K562 (cell line): ENCODE results near the gene G6PC1. TPM values are rescaled to one million over a fixed set of nuclear protein-coding genes. Genes with fewer than 3 reads are reported as not detected.

ENCODE experiments used
- ATAC-seq: fragments of 200-7000 bp; cut with Tn5 transposase; 3 replicates; pipeline ENCODE4 v1.9.1; 2020; ENCODE audit warnings: moderate library complexity
- BruUV-seq: library from RNA; stranded (reverse); fragments of 400-500 nt; replicated peaks from 2 replicates; lab custom pipeline; 2021; lab: Mats Ljungman, UMichigan
- CTCF ChIA-PET: fragments of 300-600 bp; formaldehyde crosslinking; extraction: SDS; loops from one replicate; lab custom pipeline; 2021; ENCODE audit warnings: low intra/inter-chr PET ratio; lab: Yijun Ruan, JAX
- POLR2A ChIA-PET: fragments of 300-600, 350-650 bp; sonication (Branson Sonifier 250); formaldehyde crosslinking; extraction: SDS; loops from one replicate; lab custom pipeline; 2021; ENCODE audit warnings: antibody characterized with exemption, inconsistent platforms; lab: Yijun Ruan, JAX
- DNase-seq, 4 experiments: peaks; one replicate each; pipeline versions ENCODE4 v3.0.0 to v3.0.0-alpha.2; 2011 to 2018; ENCODE audit warnings: low spot score in 3 of 4, mixed read lengths in 3 of 4; ENCODE audit errors: extremely low read depth in 1 of 4
- FAIRE-seq: peaks from 2 replicates; lab custom pipeline; 2011; peaks lifted over from hg19 to GRCh38; lab: Jason Lieb, UNC
- H2AFZ ChIP-seq: 2 replicates; pipeline ENCODE4 v1.6.0; 2011; ENCODE audit warnings: low read depth, low read length, control low read depth, inconsistent platforms
- H3K27ac ChIP-seq: fragments of 200-600 bp; 3 replicates; pipeline ENCODE4 v1.8.0; 2011; ENCODE audit warnings: low read depth, mild to moderate bottlenecking, control low read depth, inconsistent platforms, low read length, moderate library complexity, mixed read lengths; ENCODE audit errors: extremely low read depth
- H3K27me3 ChIP-seq, 2 experiments: fragments of 300-600 bp in 1 of 2; 2 replicates in 1 of 2; 3 replicates in 1 of 2; pipeline versions ENCODE4 v1.6.0 to v1.8.0; 2011; ENCODE audit warnings: inconsistent platforms in 2 of 2, low read length in 2 of 2, mild to moderate bottlenecking in 1 of 2, mixed read lengths in 1 of 2, moderate library complexity in 1 of 2; ENCODE audit not compliant: control insufficient read depth in 2 of 2, insufficient read depth in 2 of 2
- H3K36me3 ChIP-seq: fragments of 300-600 bp; 3 replicates; pipeline ENCODE4 v1.8.0; 2011; ENCODE audit warnings: mild to moderate bottlenecking, low read length, inconsistent platforms; ENCODE audit not compliant: control insufficient read depth, insufficient read depth
- H3K4me1 ChIP-seq, 2 experiments: fragments of 200-600 bp in 1 of 2; replicated peaks in 1 of 2; 2 replicates in 1 of 2; 3 replicates in 1 of 2; pipeline versions ENCODE4 v1.5.1 to v1.8.0; 2011; ENCODE audit warnings: inconsistent platforms in 2 of 2, low read length in 2 of 2, mild to moderate bottlenecking in 1 of 2, mixed read lengths in 1 of 2, moderate library complexity in 1 of 2; ENCODE audit not compliant: control insufficient read depth in 2 of 2, insufficient read depth in 2 of 2
- H3K4me2 ChIP-seq: 2 replicates; pipeline ENCODE4 v1.6.1; 2011; ENCODE audit warnings: low read length, control low read depth, inconsistent platforms, mixed read lengths; ENCODE audit not compliant: insufficient read depth
- H3K4me3 ChIP-seq: fragments of 200-600 bp; sonication (generic), shearing (Covaris generic); 2 replicates; pipeline ENCODE4 v1.5.1; 2016; ENCODE audit warnings: control low read depth, inconsistent platforms
- H3K79me2 ChIP-seq: fragments of 200-600 bp; 3 replicates; pipeline ENCODE4 v1.8.0; 2011; ENCODE audit warnings: low read length, inconsistent platforms; ENCODE audit not compliant: control insufficient read depth, insufficient read depth
- H3K9ac ChIP-seq, 2 experiments: 2 replicates each; pipeline versions ENCODE4 v1.6.0 to v1.6.1; 2011; ENCODE audit warnings: low read depth in 2 of 2, low read length in 2 of 2, control low read depth in 1 of 2, inconsistent platforms in 1 of 2, mild to moderate bottlenecking in 1 of 2, mixed read lengths in 1 of 2; ENCODE audit not compliant: insufficient read depth in 1 of 2
- H3K9me1 ChIP-seq: one replicate; pipeline ENCODE4 v1.6.0; 2011; ENCODE audit warnings: inconsistent platforms, mild to moderate bottlenecking, low read length, moderate library complexity; ENCODE audit not compliant: control insufficient read depth, insufficient read depth
- H3K9me3 ChIP-seq: replicated peaks from 2 replicates; pipeline ENCODE4 v1.5.1; 2011; ENCODE audit warnings: low read depth, low read length, inconsistent platforms; ENCODE audit not compliant: control insufficient read depth, insufficient read depth
- H4K20me1 ChIP-seq: replicated peaks from 2 replicates; pipeline ENCODE4 v1.6.1; 2011; ENCODE audit warnings: low read length, inconsistent platforms, mixed read lengths; ENCODE audit not compliant: control insufficient read depth, insufficient read depth
- NR2C1 ChIP-seq, 2 experiments: fragments of 450-650 bp; IDR thresholded peaks; 2 replicates each; pipeline ENCODE4 v1.6.1; 2017; ENCODE audit warnings: mild to moderate bottlenecking in 2 of 2, antibody characterized with exemption in 1 of 2, inconsistent platforms in 1 of 2, missing compliant biosample characterization in 1 of 2, missing genetic modification characterization in 1 of 2
- PRMT5 ChIP-seq: sonication (generic); formaldehyde crosslinking; IDR thresholded peaks from 2 replicates; pipeline ENCODE4 v1.5.0; 2020; ENCODE audit warnings: missing genetic modification reagents
- ZBTB7A ChIP-seq: IDR thresholded peaks from 2 replicates; pipeline ENCODE4 v1.6.1; 2011; ENCODE audit warnings: low read depth, mild to moderate bottlenecking, low read length, moderate library complexity, borderline replicate concordance; ENCODE audit not compliant: control insufficient read depth
- ZNF407 ChIP-seq: fragments of 450-650 bp; IDR thresholded peaks from 2 replicates; pipeline ENCODE4 v1.6.1; 2016; ENCODE audit warnings: low read depth
- WGBS: fragments of 100-300 bp; shearing (Covaris generic); methylation state at CpG from one replicate; pipeline ENCODE4 v1.1.6; 2016; ENCODE audit warnings: low coverage, mixed read lengths; ENCODE audit not compliant: insufficient coverage; ENCODE audit errors: missing lambda C conversion rate; 5-methylcytosine and 5-hydroxymethylcytosine counted together
- in situ Hi-C: fragments of 300-500 bp; cut with MboI; formaldehyde crosslinking; loops from 4 replicates; pipeline ENCODE4 v1.15.0; 2018; ENCODE audit warnings: inconsistent platforms, mixed read lengths
- intact Hi-C: fragments of 100-400 bp; cut with micrococcal nuclease; formaldehyde crosslinking; loops from 2 replicates; pipeline ENCODE4 v1.14.2; 2022
- polyA plus RNA-seq, 8 experiments: library from polyadenylated mRNA; depleted of rRNA in 4 of 8; stranded (reverse) in 5 of 8; unstranded in 3 of 8; fragments of >200 nt; fragmentation: Nextera tagmentation in 2 of 8; fragmentation: Illumina TruSeq in 1 of 8; extraction: Ambion mirVana in 2 of 8; extraction: Trizol in 1 of 8; gene quantifications; 2 replicates each; pipeline versions ENCODE4 v1.2.1 to v1.2.3, GENCODE V29; 2011 to 2014; ENCODE audit warnings: inconsistent platforms in 1 of 8, missing spikeins in 1 of 8
- total RNA-seq, 7 experiments: library from RNA; depleted of rRNA in 6 of 7; stranded (reverse); fragments of >200 nt in 6 of 7; fragmentation: Illumina TruSeq in 2 of 7; extraction: Trizol in 2 of 7; gene quantifications; 2 replicates each; pipeline versions ENCODE4 v1.2.1 to v1.2.3, GENCODE V29; 2011 to 2021; ENCODE audit warnings: low replicate concordance in 1 of 7

The G6PC1 gene
- total and polyA plus RNA-seq, 9 of the 15 experiments (the other 6 are each of a cell fraction or from before 2014, with no cell fraction given), result not detected

- Histone ChIP-seq H3K4me2 (no peak overlapping the region), H4K20me1 (no peaks in the 10 kb centered on the region), H3K9me1 (no peaks in the 10 kb centered on the region), H2AFZ (no peak overlapping the region), H3K4me3 (no peak overlapping the region), H3K9me3 (no peaks in the 10 kb centered on the region), H3K27ac (no peak overlapping the region), H3K36me3 (no peaks in the 10 kb centered on the region), H3K4me1 (peaks cover 5 to 13% of the 10 kb centered on the region in 2 experiments; a peak in 2 of 5 replicates), H3K79me2 (no peaks in the 10 kb centered on the region), H3K9ac (no peak overlapping the region), H3K27me3 (peaks cover 3 to 10% of the 10 kb centered on the region in 2 experiments; a peak in 3 of 5 replicates)
- in situ Hi-C loops (no loop called here), intact Hi-C loops (loop anchor here (5.0 kb wide), 1 partner anchor 40 kb away; no protein-coding TSS in a partner anchor)
- no TSS peak for BruUV-seq
- CTCF ChIA-PET, result no interaction called here
- DNase-seq, result no peak
- TF ChIP-seq ZNF407, result no peak
- TF ChIP-seq NR2C1 (IDR thresholded peaks at IDR 0.05), result no peak
- TF ChIP-seq NR2C1 (tag; IDR thresholded peaks at IDR 0.05), result no peak
- TF ChIP-seq ZBTB7A, result no peak
- no peak for TF ChIP-seq PRMT5 (CRISPR knock-in tag)
- FAIRE-seq, result no peak
- no peak for ATAC-seq
- 50% methylated on average over 8 of the region's 8 CpGs for WGBS
- POLR2A ChIA-PET, result interaction anchor here (1.0 kb wide), 1 partner anchor 29 kb away, joined by 3 read pairs; no protein-coding TSS in a partner anchor
Measured at GRCh38 chr17:42882166-42882565, 18.4 kb upstream of the G6PC1 start.
